Parathyroid adenoma (tissue), 2 donors: Measurements from ENCODE around the gene STK11.

Experiments used
- H2AFZ ChIP-seq: fragments of 300-600 bp; sonication (generic); one replicate; pipeline ENCODE4 v1.7.0; 2017; ENCODE audit warnings: antibody characterized with exemption, mild to moderate bottlenecking
- H3K27ac ChIP-seq: fragments of 300-600 bp; sonication (generic); one replicate; pipeline ENCODE4 v1.7.0; 2017
- H3K27me3 ChIP-seq: fragments of 300-600 bp; sonication (generic); one replicate; pipeline ENCODE4 v1.7.0; 2017; ENCODE audit warnings: low read length; ENCODE audit not compliant: control insufficient read depth, insufficient read depth
- H3K36me3 ChIP-seq: fragments of 300-600 bp; sonication (generic); one replicate; pipeline ENCODE4 v1.7.0; 2017; ENCODE audit warnings: low read length; ENCODE audit not compliant: control insufficient read depth, insufficient read depth
- H3K4me1 ChIP-seq: fragments of 300-600 bp; sonication (generic); one replicate; pipeline ENCODE4 v1.7.0; 2017; ENCODE audit warnings: control low read depth
- H3K4me2 ChIP-seq: fragments of 300-600 bp; sonication (generic); one replicate; pipeline ENCODE4 v1.7.0; 2017; ENCODE audit warnings: low read length
- H3K4me3 ChIP-seq: fragments of 300-600 bp; sonication (generic); one replicate; pipeline ENCODE4 v1.7.0; 2017; ENCODE audit warnings: low read depth, low read length
- H3K79me2 ChIP-seq: fragments of 300-600 bp; sonication (generic); one replicate; pipeline ENCODE4 v1.7.0; 2017; ENCODE audit warnings: control low read depth
- H3K9ac ChIP-seq: fragments of 300-600 bp; sonication (generic); one replicate; pipeline ENCODE4 v1.7.0; 2017; ENCODE audit warnings: mild to moderate bottlenecking
- H3K9me3 ChIP-seq: fragments of 300-600 bp; sonication (generic); one replicate; pipeline ENCODE4 v1.7.0; 2017; ENCODE audit warnings: low read length; ENCODE audit not compliant: control insufficient read depth
- CTCF ChIP-seq: fragments of 300-600 bp; sonication (generic); IDR thresholded peaks from one replicate; pipeline ENCODE4 v1.7.0; 2017; ENCODE audit warnings: antibody characterized with exemption, mild to moderate bottlenecking
- donor health status: primary hyperparathyroidism.

STK11 gene

DNA sequence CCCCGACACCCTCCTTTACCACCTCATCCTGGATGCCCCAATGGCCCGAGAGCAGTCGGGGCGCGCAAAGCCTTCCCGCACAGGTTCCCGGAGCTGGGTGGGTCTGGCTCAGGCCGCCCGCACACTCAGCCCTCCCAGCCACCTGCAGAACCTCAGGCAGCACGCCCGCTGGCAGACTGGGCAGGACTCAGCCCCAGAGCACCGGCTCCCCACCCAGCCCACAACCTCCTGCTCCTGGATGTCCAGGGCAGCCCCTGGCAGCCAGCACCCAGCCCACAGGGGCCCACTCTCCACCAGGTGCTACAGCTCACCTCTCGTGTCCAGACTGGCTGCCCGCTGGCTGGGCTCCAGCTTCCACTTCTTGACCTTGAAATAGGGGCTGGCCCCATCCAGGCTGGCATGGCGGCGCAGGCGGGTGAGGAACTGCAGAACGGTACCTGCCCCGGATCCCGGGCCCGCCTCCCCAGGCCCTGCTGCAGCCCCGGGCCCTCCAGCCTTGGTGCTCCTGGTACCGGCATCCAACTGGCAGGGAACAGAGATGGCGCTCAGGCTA, 27.6 kb downstream of the STK11 start:
- no peak for TF ChIP-seq CTCF
- Histone ChIP-seq H3K9ac (no peak overlapping the region), H3K4me1 (peaks cover 15% of the 10 kb centered on the region), H3K9me3 (no peaks in the 10 kb centered on the region), H3K27ac (peak overlapping the region; percentile 36), H3K27me3 (no peaks in the 10 kb centered on the region), H3K79me2 (no peaks in the 10 kb centered on the region), H2AFZ (peak overlapping the region; percentile 38), H3K4me2 (no peak overlapping the region), H3K4me3 (no peak overlapping the region), H3K36me3 (no peaks in the 10 kb centered on the region)

- no peaks in the 10 kb centered on the region for H3K79me2 ChIP-seq
- no peak overlapping the region for H3K27ac ChIP-seq
- no peak overlapping the region for H3K4me3 ChIP-seq
- H3K4me2 ChIP-seq = no peak overlapping the region
- peaks cover 15% of the 10 kb centered on the region for H3K4me1 ChIP-seq
- H3K9ac ChIP-seq = no peak overlapping the region
- H3K36me3 ChIP-seq = no peaks in the 10 kb centered on the region
- H3K9me3 ChIP-seq = no peaks in the 10 kb centered on the region
- no peak overlapping the region for H2AFZ ChIP-seq
- H3K27me3 ChIP-seq = no peaks in the 10 kb centered on the region
- TF ChIP-seq CTCF = no peak
These were observed 28.7 kb downstream of the STK11 start for GRCh38 chr19:1234051-1234954.

- H3K4me1 ChIP-seq = peaks cover 15% of the 10 kb centered on the region
- no peaks in the 10 kb centered on the region for H3K27me3 ChIP-seq
- no peaks in the 10 kb centered on the region for H3K79me2 ChIP-seq
- no peak overlapping the region for H3K27ac ChIP-seq
- no peak overlapping the region for H3K9ac ChIP-seq
- H3K9me3 ChIP-seq = no peaks in the 10 kb centered on the region
- TF ChIP-seq CTCF = no peak
- no peak overlapping the region for H3K4me3 ChIP-seq
- no peaks in the 10 kb centered on the region for H3K36me3 ChIP-seq
- H2AFZ ChIP-seq = no peak overlapping the region
- no peak overlapping the region for H3K4me2 ChIP-seq
These were observed 29.4 kb downstream of the STK11 start for GRCh38 chr19:1234955-1235380.

GRCh38 chr19:1235625-1236538, 30.3 kb downstream of the STK11 start:
- no peak overlapping the region for H3K4me3 ChIP-seq
- no peaks in the 10 kb centered on the region for H3K79me2 ChIP-seq
- no peak for TF ChIP-seq CTCF
- no peaks in the 10 kb centered on the region for H3K27me3 ChIP-seq
- no peaks in the 10 kb centered on the region for H3K9me3 ChIP-seq
- peaks cover 17% of the 10 kb centered on the region for H3K4me1 ChIP-seq
- no peak overlapping the region for H2AFZ ChIP-seq
- no peak overlapping the region for H3K4me2 ChIP-seq
- H3K36me3 ChIP-seq = no peaks in the 10 kb centered on the region
- no peak overlapping the region for H3K27ac ChIP-seq
- H3K9ac ChIP-seq = no peak overlapping the region
